Adrenal gland (tissue), 5 donors: ENCODE measurements around the gene TMEM229B.

Source experiments
- CTCF ChIP-seq, 6 experiments: fragments of 450-650 bp in 4 of 6; fragments of 200-600 bp in 2 of 6; sonication (generic) in 1 of 6; IDR thresholded peaks; 1 replicate in 5 of 6; 2 replicates in 1 of 6; pipeline versions ENCODE4 v1.5.1 to v1.8.0; 2016 to 2021; ENCODE audit warnings: antibody characterized with exemption in 6 of 6, mild to moderate bottlenecking in 2 of 6, moderate library complexity in 1 of 6
- POLR2A ChIP-seq, 2 donors: fragments of 450-650 bp; IDR thresholded peaks; one replicate each; pipeline ENCODE4 v1.6.1; 2017; ENCODE audit warnings: antibody characterized with exemption in 2 of 2, mild to moderate bottlenecking in 2 of 2, moderate library complexity in 1 of 2
- donor health status: DM: no; HTN: no; CAD: no.

DNA sequence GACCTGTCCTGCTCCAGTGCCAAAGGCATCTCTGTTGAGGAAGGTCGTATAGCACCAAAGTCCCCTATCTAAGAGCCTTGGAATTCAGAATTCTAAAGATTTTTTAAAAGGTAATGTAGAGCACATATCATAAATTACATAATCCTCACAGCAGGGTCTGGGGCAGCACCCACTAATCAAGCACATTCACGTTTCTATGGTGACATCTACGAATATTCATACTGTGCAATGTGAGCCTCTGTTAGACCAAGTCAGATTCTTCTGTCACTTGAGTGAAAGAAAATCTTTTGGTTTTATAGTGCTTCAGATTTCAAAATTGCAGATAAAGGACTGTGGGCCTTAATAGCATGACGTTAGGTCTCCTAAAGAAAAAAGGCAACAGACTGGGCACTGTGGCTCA, 13.1 kb upstream of the TMEM229B start:
- no peak for TF ChIP-seq CTCF (IDR thresholded peaks at IDR 0.05)
- TF ChIP-seq POLR2A (IDR thresholded peaks at IDR 0.05): no peak
